GM12801 (cell line): Measurements from ENCODE around the gene PCDHGA8.
"Not testable (repeated sequence)": the region's sequence is repeated elsewhere in the genome, so short reads cannot be mapped to it uniquely, and the experiment has no call there.

ENCODE experiments used
- CTCF ChIP-seq: IDR thresholded peaks from one replicate; pipeline ENCODE4 v1.5.1; 2011; ENCODE audit warnings: control low read depth; ENCODE audit not compliant: insufficient read length; ENCODE audit errors: extremely low read depth

The PCDHGA8 gene

GRCh38 chr5:141393267-141393666 lies 834 bp downstream of the PCDHGA8 start:
- no peak for TF ChIP-seq CTCF

GRCh38 chr5:141397756-141398551 lies 5.5 kb downstream of the PCDHGA8 start, which contains the start of gene PCDHGB5:
TSS of gene PCDHGB5 (plus strand) at chr5:141397947. CDS start at chr5:141398128, 181 bp downstream.
- not testable (repeated sequence) for TF ChIP-seq CTCF

- no peak for TF ChIP-seq CTCF
Measured at GRCh38 chr5:141398608-141399007, 6.2 kb downstream of the PCDHGA8 start.

GRCh38 chr5:141399555-141400258 lies 7.3 kb downstream of the PCDHGA8 start:
- TF ChIP-seq CTCF: no peak

- TF ChIP-seq CTCF: no peak
Measured at GRCh38 chr5:141402553-141403243, 10.3 kb downstream of the PCDHGA8 start, which contains the start of gene PCDHGA9. TSS of gene PCDHGA9 (plus strand) at chr5:141402778. CDS start at chr5:141402953, 175 bp downstream.

- TF ChIP-seq CTCF: no peak
Measured at GRCh38 chr5:141403387-141403786, 11.0 kb downstream of the PCDHGA8 start.
